Liver (tissue), 9 donors: Measurements from ENCODE around the gene APOB. TPM values are rescaled to one million over a fixed set of nuclear protein-coding genes. Genes with fewer than 3 reads are reported as not detected.

ENCODE experiments used
- DNase-seq: peaks from one replicate; pipeline ENCODE4 v3.0.0-alpha.2; 2017; ENCODE audit warnings: low spot score
- H3K27ac ChIP-seq, 2 donors: one replicate each; pipeline ENCODE4 v1.7.0; 2013; ENCODE audit warnings: inconsistent platforms in 2 of 2, low read length in 2 of 2, control low read depth in 1 of 2, low read depth in 1 of 2, mild to moderate bottlenecking in 1 of 2
- H3K27me3 ChIP-seq, 4 donors: one replicate each; pipeline versions ENCODE4 v1.6.1 to v1.7.0; 2013; ENCODE audit warnings: low read length in 3 of 4, inconsistent platforms in 1 of 4, mild to moderate bottlenecking in 1 of 4, moderate library complexity in 1 of 4; ENCODE audit not compliant: control insufficient read depth in 4 of 4, insufficient read depth in 4 of 4
- H3K36me3 ChIP-seq, 4 donors: one replicate each; pipeline versions ENCODE4 v1.6.1 to v1.7.0; 2013; ENCODE audit warnings: low read length in 3 of 4, mild to moderate bottlenecking in 3 of 4, low read depth in 1 of 4, moderate library complexity in 1 of 4; ENCODE audit not compliant: control insufficient read depth in 4 of 4, insufficient read depth in 3 of 4
- H3K4me1 ChIP-seq, 4 donors: one replicate each; pipeline versions ENCODE4 v1.6.1 to v1.7.0; 2013; ENCODE audit warnings: low read length in 3 of 4, mild to moderate bottlenecking in 3 of 4, moderate library complexity in 1 of 4; ENCODE audit not compliant: control insufficient read depth in 4 of 4, insufficient read depth in 4 of 4
- H3K4me3 ChIP-seq, 3 donors: one replicate each; pipeline versions ENCODE4 v1.6.1 to v1.7.0; 2013; ENCODE audit warnings: low read length in 3 of 3, control low read depth in 1 of 3, low read depth in 1 of 3, mild to moderate bottlenecking in 1 of 3
- H3K9ac ChIP-seq, 2 donors: one replicate each; pipeline ENCODE4 v1.7.0; 2013; ENCODE audit warnings: low read length in 2 of 2, mild to moderate bottlenecking in 2 of 2, moderate library complexity in 2 of 2, control low read depth in 1 of 2, low read depth in 1 of 2
- H3K9me3 ChIP-seq, 4 donors: one replicate each; pipeline versions ENCODE4 v1.6.1 to v1.7.0; 2013; ENCODE audit warnings: low read length in 3 of 4; ENCODE audit not compliant: control insufficient read depth in 4 of 4
- ATF3 ChIP-seq: IDR thresholded peaks from 2 replicates; pipeline ENCODE4 v1.6.1; 2016; ENCODE audit warnings: antibody characterized with exemption
- EGR1 ChIP-seq, 2 donors: IDR thresholded peaks; 2 replicates each; pipeline ENCODE4 v1.6.1; 2016 to 2018; ENCODE audit warnings: antibody characterized with exemption in 2 of 2, low read depth in 2 of 2
- FOXA1 ChIP-seq: IDR thresholded peaks from 2 replicates; pipeline ENCODE4 v1.6.1; 2016; ENCODE audit warnings: antibody characterized with exemption
- FOXA2 ChIP-seq: IDR thresholded peaks from 2 replicates; pipeline ENCODE4 v1.6.1; 2016; ENCODE audit warnings: antibody characterized with exemption
- GABPA ChIP-seq, 2 donors: IDR thresholded peaks in 1 of 2; conservative IDR thresholded peaks in 1 of 2; 2 replicates each; pipeline ENCODE4 v1.6.1; 2016; ENCODE audit warnings: antibody characterized with exemption in 2 of 2, mild to moderate bottlenecking in 1 of 2, moderate library complexity in 1 of 2
- HNF4A ChIP-seq, 2 donors: conservative IDR thresholded peaks; 2 replicates each; pipeline ENCODE4 v1.6.1; 2016; ENCODE audit warnings: antibody characterized with exemption in 2 of 2, mild to moderate bottlenecking in 2 of 2
- HNF4G ChIP-seq: IDR thresholded peaks from 2 replicates; pipeline ENCODE4 v1.6.1; 2016; ENCODE audit warnings: antibody characterized with exemption
- JUND ChIP-seq, 2 donors: IDR thresholded peaks; 2 replicates each; pipeline ENCODE4 v1.6.1; 2016; ENCODE audit warnings: antibody characterized with exemption in 2 of 2
- MAX ChIP-seq: IDR thresholded peaks from 2 replicates; pipeline ENCODE4 v1.6.1; 2016; ENCODE audit warnings: antibody characterized with exemption
- NR2F2 ChIP-seq: IDR thresholded peaks from 2 replicates; pipeline ENCODE4 v1.6.1; 2016; ENCODE audit warnings: antibody characterized with exemption
- RAD21 ChIP-seq, 2 donors: IDR thresholded peaks; 2 replicates each; pipeline ENCODE4 v1.6.1; 2016; ENCODE audit warnings: antibody characterized with exemption in 2 of 2, mild to moderate bottlenecking in 2 of 2
- RXRA ChIP-seq, 2 donors: IDR thresholded peaks; 2 replicates each; pipeline ENCODE4 v1.6.1; 2017 to 2018; ENCODE audit warnings: antibody characterized with exemption in 2 of 2, mild to moderate bottlenecking in 1 of 2
- SP1 ChIP-seq: IDR thresholded peaks from 2 replicates; pipeline ENCODE4 v1.6.1; 2018; ENCODE audit warnings: antibody characterized with exemption, mild to moderate bottlenecking
- TAF1 ChIP-seq: conservative IDR thresholded peaks from 2 replicates; pipeline ENCODE4 v1.6.1; 2016; ENCODE audit warnings: antibody characterized with exemption, mild to moderate bottlenecking
- YY1 ChIP-seq: IDR thresholded peaks from 2 replicates; pipeline ENCODE4 v1.6.1; 2016; ENCODE audit warnings: antibody characterized with exemption, mild to moderate bottlenecking
- ZBTB33 ChIP-seq: IDR thresholded peaks from 2 replicates; pipeline ENCODE4 v1.6.1; 2016; ENCODE audit warnings: antibody characterized with exemption
- WGBS: extraction: QIAGEN DNeasy Blood & Tissue Kit; methylation state at CpG from one replicate; pipeline ENCODE4 v1.1.7; 2013; 5-methylcytosine and 5-hydroxymethylcytosine counted together
- polyA plus RNA-seq, 2 donors: library from polyadenylated mRNA; stranded (reverse) in 1 of 2; unstranded in 1 of 2; fragments of 200-250 nt in 1 of 2; fragments of >200 nt in 1 of 2; fragmentation: Nextera tagmentation in 1 of 2; extraction: Ambion mirVana in 1 of 2; gene quantifications; one replicate each; pipeline versions ENCODE4 v1.2.1 to v1.2.3, GENCODE V29; 2013 to 2015
- total RNA-seq, 2 donors: library from RNA; depleted of rRNA; stranded (reverse); fragments of >200 nt; gene quantifications; one replicate each; pipeline ENCODE4 v1.2.3, GENCODE V29; 2014
- TF ChIP-seq, protein P1 (sequence below): IDR thresholded peaks from 2 replicates; pipeline ENCODE4 v1.6.1; 2016; ENCODE audit warnings: antibody characterized with exemption, mild to moderate bottlenecking
- donor health status: healthy.
- donor health status: healthy.
- donor health status: healthy.
- donor health status: healthy.
- donor health status: healthy.

The APOB gene
- total and polyA plus RNA-seq, 4 donors: 431 to 2,949 (median 1,463) TPM

- TF ChIP-seq, protein P1, sequence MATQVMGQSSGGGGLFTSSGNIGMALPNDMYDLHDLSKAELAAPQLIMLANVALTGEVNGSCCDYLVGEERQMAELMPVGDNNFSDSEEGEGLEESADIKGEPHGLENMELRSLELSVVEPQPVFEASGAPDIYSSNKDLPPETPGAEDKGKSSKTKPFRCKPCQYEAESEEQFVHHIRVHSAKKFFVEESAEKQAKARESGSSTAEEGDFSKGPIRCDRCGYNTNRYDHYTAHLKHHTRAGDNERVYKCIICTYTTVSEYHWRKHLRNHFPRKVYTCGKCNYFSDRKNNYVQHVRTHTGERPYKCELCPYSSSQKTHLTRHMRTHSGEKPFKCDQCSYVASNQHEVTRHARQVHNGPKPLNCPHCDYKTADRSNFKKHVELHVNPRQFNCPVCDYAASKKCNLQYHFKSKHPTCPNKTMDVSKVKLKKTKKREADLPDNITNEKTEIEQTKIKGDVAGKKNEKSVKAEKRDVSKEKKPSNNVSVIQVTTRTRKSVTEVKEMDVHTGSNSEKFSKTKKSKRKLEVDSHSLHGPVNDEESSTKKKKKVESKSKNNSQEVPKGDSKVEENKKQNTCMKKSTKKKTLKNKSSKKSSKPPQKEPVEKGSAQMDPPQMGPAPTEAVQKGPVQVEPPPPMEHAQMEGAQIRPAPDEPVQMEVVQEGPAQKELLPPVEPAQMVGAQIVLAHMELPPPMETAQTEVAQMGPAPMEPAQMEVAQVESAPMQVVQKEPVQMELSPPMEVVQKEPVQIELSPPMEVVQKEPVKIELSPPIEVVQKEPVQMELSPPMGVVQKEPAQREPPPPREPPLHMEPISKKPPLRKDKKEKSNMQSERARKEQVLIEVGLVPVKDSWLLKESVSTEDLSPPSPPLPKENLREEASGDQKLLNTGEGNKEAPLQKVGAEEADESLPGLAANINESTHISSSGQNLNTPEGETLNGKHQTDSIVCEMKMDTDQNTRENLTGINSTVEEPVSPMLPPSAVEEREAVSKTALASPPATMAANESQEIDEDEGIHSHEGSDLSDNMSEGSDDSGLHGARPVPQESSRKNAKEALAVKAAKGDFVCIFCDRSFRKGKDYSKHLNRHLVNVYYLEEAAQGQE: no peak
- TF ChIP-seq SP1 (peak; percentile 72), MAX (peak; percentile 82), FOXA2 (peak; percentile 70), NR2F2 (no peak), HNF4A (conservative IDR thresholded peaks at IDR 0.05) (peak; percentile 84 to 89), FOXA1 (no peak)
Measured at GRCh38 chr2:21041943-21042707, 1.7 kb downstream of the APOB start (continued).

- H3K4me3 ChIP-seq: peak overlapping the region; percentile 84 to 91 (median 86)
- H3K4me1 ChIP-seq: peaks cover 0 to 39% (median 12%) of the 10 kb centered on the region in 4 donors
- DNase-seq: no peak
- no peaks in the 10 kb centered on the region for H3K9me3 ChIP-seq
- no peaks in the 10 kb centered on the region for H3K27me3 ChIP-seq
- peak overlapping the region; percentile 92 for H3K27ac ChIP-seq
- peak overlapping the region; percentile 63 to 99 for H3K9ac ChIP-seq
- peaks cover 3 to 36% (median 22%) of the 10 kb centered on the region in 4 donors for H3K36me3 ChIP-seq
- 35% methylated on average over 4 of the region's 4 CpGs for WGBS
- TF ChIP-seq ZBTB33: no peak
- no peak for TF ChIP-seq EGR1 (IDR thresholded peaks at IDR 0.05; ENCODE audit: low read depth in 2 of 2)
- TF ChIP-seq, protein P1: no peak
- no peak for TF ChIP-seq YY1
- no peak for TF ChIP-seq RXRA (IDR thresholded peaks at IDR 0.05)
- no peak for TF ChIP-seq HNF4G
- no peak for TF ChIP-seq ATF3
- TF ChIP-seq FOXA1: no peak
- no peak for TF ChIP-seq JUND (IDR thresholded peaks at IDR 0.05)
- no peak for TF ChIP-seq TAF1
- no peak for TF ChIP-seq RAD21 (IDR thresholded peaks at IDR 0.05)
- no peak for TF ChIP-seq FOXA2
- no peak for TF ChIP-seq GABPA (IDR thresholded peaks at IDR 0.05 in 1 of 2, conservative IDR thresholded peaks at IDR 0.05 in 1 of 2)
Measured at GRCh38 chr2:21041462-21041861, 2.4 kb downstream of the APOB start.
